BLaER1 (cell line): Measurements from ENCODE around the gene SEC16A.

Experiments used
- H3K27ac ChIP-seq: shearing (Covaris generic); formaldehyde crosslinking; 2 replicates; pipeline ENCODE4 v1.8.1; 2022
- H3K27me3 ChIP-seq: shearing (Covaris generic); formaldehyde crosslinking; 2 replicates; pipeline ENCODE4 v1.8.1; 2022
- H3K36me3 ChIP-seq: shearing (Covaris generic); formaldehyde crosslinking; 2 replicates; pipeline ENCODE4 v1.8.1; 2022
- H3K4me1 ChIP-seq: shearing (Covaris generic); formaldehyde crosslinking; 2 replicates; pipeline ENCODE4 v1.8.1; 2022
- H3K4me2 ChIP-seq: shearing (Covaris generic); formaldehyde crosslinking; 2 replicates; pipeline ENCODE4 v1.8.1; 2022
- H3K4me3 ChIP-seq: shearing (Covaris generic); formaldehyde crosslinking; 2 replicates; pipeline ENCODE4 v1.8.1; 2022
- H3K9ac ChIP-seq: shearing (Covaris generic); formaldehyde crosslinking; 2 replicates; pipeline ENCODE4 v1.8.1; 2022
- H3K9me3 ChIP-seq: shearing (Covaris generic); formaldehyde crosslinking; 2 replicates; pipeline ENCODE4 v1.8.1; 2022
- H4K20me1 ChIP-seq: shearing (Covaris generic); formaldehyde crosslinking; 2 replicates; pipeline ENCODE4 v1.8.1; 2022
- Cebpa-rat ChIP-seq: shearing (Covaris generic); IDR thresholded peaks from 2 replicates; pipeline ENCODE4 v1.8.1; 2022

SEC16A gene

GRCh38 chr9:136455043-136456002 is 27.5 kb downstream of the SEC16A start:
- TF ChIP-seq Cebpa-rat = no peak

GRCh38 chr9:136454026-136454796 is 28.6 kb downstream of the SEC16A start:
- Histone ChIP-seq H3K9me3 (no peaks in the 10 kb centered on the region), H3K36me3 (peaks cover 92% of the 10 kb centered on the region), H3K27me3 (no peaks in the 10 kb centered on the region), H3K4me3 (no peak overlapping the region), H3K9ac (peak overlapping the region; percentile 36; the same call in 1 of the 2 replicates), H4K20me1 (peaks cover 97% of the 10 kb centered on the region), H3K27ac (peak overlapping the region; percentile 65), H3K4me2 (peak overlapping the region; percentile 76), H3K4me1 (peaks cover 66% of the 10 kb centered on the region)
- no peak for TF ChIP-seq Cebpa-rat

More at GRCh38 chr9:136455043-136456002, 27.5 kb downstream of the SEC16A start:
- Histone ChIP-seq H3K4me2 (peak overlapping the region; percentile 76), H3K4me1 (peaks cover 57% of the 10 kb centered on the region), H3K27me3 (no peaks in the 10 kb centered on the region), H3K36me3 (peaks cover 92% of the 10 kb centered on the region), H3K9ac (peak overlapping the region; percentile 36; the same call in 1 of the 2 replicates), H3K27ac (peak overlapping the region; percentile 65), H3K4me3 (no peak overlapping the region), H3K9me3 (no peaks in the 10 kb centered on the region), H4K20me1 (peaks cover 96% of the 10 kb centered on the region)

GRCh38 chr9:136453326-136453725 is 29.5 kb downstream of the SEC16A start:
- H3K36me3 ChIP-seq = peaks cover 92% of the 10 kb centered on the region
- H4K20me1 ChIP-seq = peaks cover 98% of the 10 kb centered on the region
- H3K27ac ChIP-seq = no peak overlapping the region
- H3K4me2 ChIP-seq = peak overlapping the region; percentile 76
- no peaks in the 10 kb centered on the region for H3K27me3 ChIP-seq
- H3K4me1 ChIP-seq = peaks cover 75% of the 10 kb centered on the region
- H3K4me3 ChIP-seq = no peak overlapping the region
- H3K9me3 ChIP-seq = no peaks in the 10 kb centered on the region
- H3K9ac ChIP-seq = no peak overlapping the region
- TF ChIP-seq Cebpa-rat = no peak

- no peak overlapping the region for H3K27ac ChIP-seq
- H3K36me3 ChIP-seq = peaks cover 85% of the 10 kb centered on the region
- no peaks in the 10 kb centered on the region for H3K9me3 ChIP-seq
- TF ChIP-seq Cebpa-rat = no peak
- H4K20me1 ChIP-seq = peaks cover 100% of the 10 kb centered on the region
- H3K9ac ChIP-seq = peak overlapping the region; percentile 47; the same call in 1 of the 2 replicates
- H3K4me1 ChIP-seq = peaks cover 95% of the 10 kb centered on the region
- no peaks in the 10 kb centered on the region for H3K27me3 ChIP-seq
- peak overlapping the region; percentile 91 for H3K4me2 ChIP-seq
- peak overlapping the region; percentile 40 for H3K4me3 ChIP-seq
These were observed 31.5 kb downstream of the SEC16A start for GRCh38 chr9:136451221-136451877.

- no peak for TF ChIP-seq Cebpa-rat
- Histone ChIP-seq H3K9ac (no peak overlapping the region), H3K4me2 (peak overlapping the region; percentile 83; the same call in 1 of the 2 replicates), H3K9me3 (no peaks in the 10 kb centered on the region), H4K20me1 (peaks cover 99% of the 10 kb centered on the region), H3K4me3 (no peak overlapping the region), H3K27ac (no peak overlapping the region), H3K27me3 (no peaks in the 10 kb centered on the region), H3K4me1 (peaks cover 89% of the 10 kb centered on the region), H3K36me3 (peaks cover 86% of the 10 kb centered on the region)
These were observed 34.2 kb downstream of the SEC16A start for GRCh38 chr9:136448655-136449054.

- peaks cover 84% of the 10 kb centered on the region for H3K36me3 ChIP-seq
- H4K20me1 ChIP-seq = peaks cover 99% of the 10 kb centered on the region
- peak overlapping the region; percentile 83 for H3K4me2 ChIP-seq
- peak overlapping the region; percentile 17; the same call in 1 of the 2 replicates for H3K9ac ChIP-seq
- no peak overlapping the region for H3K27ac ChIP-seq
- H3K9me3 ChIP-seq = no peaks in the 10 kb centered on the region
- peaks cover 89% of the 10 kb centered on the region for H3K4me1 ChIP-seq
- peak overlapping the region; percentile 32; the same call in 1 of the 2 replicates for H3K4me3 ChIP-seq
- no peaks in the 10 kb centered on the region for H3K27me3 ChIP-seq
- no peak for TF ChIP-seq Cebpa-rat
These were observed 35.6 kb downstream of the SEC16A start for GRCh38 chr9:136447173-136447778.

GRCh38 chr9:136445799-136446198 is 37.0 kb downstream of the SEC16A start:
- Histone ChIP-seq H3K4me3 (no peak overlapping the region), H3K27me3 (no peaks in the 10 kb centered on the region), H3K27ac (no peak overlapping the region), H3K4me1 (peaks cover 89% of the 10 kb centered on the region), H3K9ac (no peak overlapping the region), H4K20me1 (peaks cover 98% of the 10 kb centered on the region), H3K36me3 (peaks cover 77% of the 10 kb centered on the region), H3K9me3 (no peaks in the 10 kb centered on the region), H3K4me2 (peak overlapping the region; percentile 83; the same call in 1 of the 2 replicates)
- no peak for TF ChIP-seq Cebpa-rat

GRCh38 chr9:136444102-136444501 is 38.7 kb downstream of the SEC16A start:
- Histone ChIP-seq H4K20me1 (peaks cover 91% of the 10 kb centered on the region), H3K9me3 (no peaks in the 10 kb centered on the region), H3K36me3 (peaks cover 60% of the 10 kb centered on the region), H3K4me1 (peaks cover 85% of the 10 kb centered on the region), H3K4me2 (no peak overlapping the region), H3K27me3 (no peaks in the 10 kb centered on the region), H3K4me3 (no peak overlapping the region), H3K9ac (no peak overlapping the region), H3K27ac (no peak overlapping the region)
- TF ChIP-seq Cebpa-rat = no peak

GRCh38 chr9:136443687-136444086 is 39.2 kb downstream of the SEC16A start:
- H3K27ac ChIP-seq = no peak overlapping the region
- no peak overlapping the region for H3K4me3 ChIP-seq
- peaks cover 91% of the 10 kb centered on the region for H4K20me1 ChIP-seq
- H3K4me1 ChIP-seq = peaks cover 81% of the 10 kb centered on the region
- no peak overlapping the region for H3K9ac ChIP-seq
- no peak for TF ChIP-seq Cebpa-rat
- no peaks in the 10 kb centered on the region for H3K9me3 ChIP-seq
- H3K36me3 ChIP-seq = peaks cover 56% of the 10 kb centered on the region
- no peaks in the 10 kb centered on the region for H3K27me3 ChIP-seq
- H3K4me2 ChIP-seq = no peak overlapping the region
